GM19099 (cell line): ENCODE data around the gene GNB5.
A peak's percentile ranks its signal among the peaks of the same experiment; 100 is the strongest.

Experiments
- POLR2A ChIP-seq: IDR thresholded peaks from 3 replicates; pipeline ENCODE4 v1.6.1; 2011; ENCODE audit warnings: low read depth; ENCODE audit not compliant: insufficient read length; ENCODE audit errors: extremely low read depth

The GNB5 gene

GRCh38 chr15:52102463-52102862, 88.7 kb downstream of the GNB5 start:
- no peak for TF ChIP-seq POLR2A

GRCh38 chr15:52101542-52102323, 89.5 kb downstream of the GNB5 start:
- TF ChIP-seq POLR2A = no peak

DNA sequence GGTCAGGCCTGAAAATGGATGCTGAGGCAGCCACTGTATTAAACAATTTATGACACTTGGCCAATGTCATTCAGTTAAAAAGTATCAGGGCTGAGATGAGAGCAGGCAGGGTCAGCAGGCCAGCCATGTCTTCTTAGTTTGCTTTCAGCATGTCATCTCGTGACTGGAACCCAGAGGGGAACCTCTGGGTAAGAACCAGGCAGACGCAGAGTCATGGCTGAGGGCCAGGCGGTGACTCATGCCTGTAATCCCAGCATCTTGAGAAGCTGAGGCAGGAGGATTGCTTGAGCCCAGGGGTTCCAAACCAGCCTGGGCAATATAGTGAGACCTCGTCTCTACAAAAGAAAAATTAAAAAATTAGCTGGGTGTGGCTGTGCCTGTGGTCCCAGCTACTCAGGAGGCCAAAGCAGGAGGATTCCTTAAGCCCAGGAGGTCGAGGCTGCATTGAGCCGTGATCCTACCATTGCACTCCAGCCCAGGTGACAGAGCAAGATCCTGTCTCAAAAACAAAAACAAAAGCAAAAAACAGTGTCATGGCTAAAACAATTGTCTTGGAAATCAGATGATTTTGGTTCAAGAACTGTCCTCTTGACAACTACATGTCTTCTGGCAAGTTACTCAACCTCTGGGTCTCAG, 90.3 kb downstream of the GNB5 start:
- TF ChIP-seq POLR2A = peak; percentile 12

GRCh38 chr15:52099651-52100272, 91.4 kb downstream of the GNB5 start:
- TF ChIP-seq POLR2A = no peak

DNA sequence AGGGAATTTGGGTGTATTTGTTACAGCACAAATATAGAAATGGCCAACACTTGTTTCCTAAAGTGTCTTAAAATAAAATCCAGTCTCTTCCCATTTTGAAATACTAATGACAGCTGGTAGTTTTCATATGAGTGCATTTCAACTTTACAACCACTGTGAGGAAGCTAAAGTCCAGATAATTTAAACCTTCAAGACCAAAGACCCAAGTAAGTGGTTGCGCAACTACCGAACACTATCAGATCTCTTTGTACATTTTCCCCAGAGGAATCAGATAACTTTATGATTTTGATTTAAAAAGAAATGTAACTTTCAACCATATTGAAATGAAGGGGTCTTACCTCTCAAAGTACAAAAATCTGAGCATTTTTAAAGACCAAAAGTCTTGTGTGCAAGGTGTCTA, 92.9 kb downstream of the GNB5 start:
- TF ChIP-seq POLR2A = no peak

DNA sequence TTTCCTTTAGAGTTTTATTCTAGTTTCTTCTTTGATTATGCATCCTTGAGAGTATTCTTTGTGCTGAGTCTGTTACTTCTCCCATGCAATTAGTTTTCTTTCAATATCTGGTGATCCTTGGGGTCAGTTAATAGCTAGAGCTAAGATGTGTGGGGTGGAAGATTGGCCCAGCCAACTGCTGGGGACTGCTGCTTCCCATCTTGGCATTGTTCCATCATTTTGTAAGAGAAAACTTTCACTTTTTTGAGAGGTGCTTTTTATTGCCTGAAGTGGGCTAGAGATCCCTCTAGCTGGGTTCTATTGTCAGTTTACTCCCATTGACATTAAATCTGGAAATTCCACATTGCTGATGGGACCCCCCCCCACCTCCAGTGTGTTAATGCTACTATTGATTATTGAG, 94.0 kb downstream of the GNB5 start:
- TF ChIP-seq POLR2A = no peak

- no peak for TF ChIP-seq POLR2A
Observed at GRCh38 chr15:52095597-52096262, 95.5 kb downstream of the GNB5 start.

DNA sequence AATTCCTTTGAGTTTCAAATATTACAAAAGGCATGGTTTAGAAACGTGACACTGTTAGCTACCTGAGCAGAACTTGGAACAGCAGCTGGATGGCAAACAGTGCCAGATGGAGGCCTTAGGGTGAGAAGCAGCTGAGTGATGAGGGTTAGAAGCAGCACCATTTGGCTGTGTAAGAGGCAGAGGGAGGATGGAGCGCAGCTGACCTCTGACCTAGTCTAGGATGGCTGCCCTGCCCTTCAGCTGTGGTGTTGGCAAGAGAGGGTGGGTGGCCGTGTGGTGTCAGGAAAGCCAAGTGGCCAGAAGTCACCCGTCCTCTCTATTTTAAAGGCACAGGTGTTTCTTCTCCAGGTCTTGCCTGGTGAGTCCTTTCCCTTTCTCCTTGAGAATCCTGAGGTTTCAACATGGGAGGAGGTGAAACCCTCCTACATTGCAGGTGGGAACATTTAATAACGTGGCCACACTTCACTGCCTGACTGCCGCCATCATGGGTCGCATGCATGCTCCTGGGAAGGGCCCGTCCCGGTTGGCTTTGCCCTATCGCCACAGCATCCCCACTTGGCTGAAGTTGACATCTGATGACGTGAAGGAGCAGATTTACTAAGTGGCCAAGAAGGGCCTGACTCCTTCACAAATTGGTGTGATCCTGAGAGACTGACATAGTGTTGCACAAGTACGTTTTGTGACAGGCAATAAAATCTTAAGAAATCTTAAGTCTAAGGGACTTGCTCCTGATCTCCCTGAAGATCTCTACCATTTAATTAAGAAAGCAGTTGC, 96.2 kb downstream of the GNB5 start:
- no peak for TF ChIP-seq POLR2A

DNA sequence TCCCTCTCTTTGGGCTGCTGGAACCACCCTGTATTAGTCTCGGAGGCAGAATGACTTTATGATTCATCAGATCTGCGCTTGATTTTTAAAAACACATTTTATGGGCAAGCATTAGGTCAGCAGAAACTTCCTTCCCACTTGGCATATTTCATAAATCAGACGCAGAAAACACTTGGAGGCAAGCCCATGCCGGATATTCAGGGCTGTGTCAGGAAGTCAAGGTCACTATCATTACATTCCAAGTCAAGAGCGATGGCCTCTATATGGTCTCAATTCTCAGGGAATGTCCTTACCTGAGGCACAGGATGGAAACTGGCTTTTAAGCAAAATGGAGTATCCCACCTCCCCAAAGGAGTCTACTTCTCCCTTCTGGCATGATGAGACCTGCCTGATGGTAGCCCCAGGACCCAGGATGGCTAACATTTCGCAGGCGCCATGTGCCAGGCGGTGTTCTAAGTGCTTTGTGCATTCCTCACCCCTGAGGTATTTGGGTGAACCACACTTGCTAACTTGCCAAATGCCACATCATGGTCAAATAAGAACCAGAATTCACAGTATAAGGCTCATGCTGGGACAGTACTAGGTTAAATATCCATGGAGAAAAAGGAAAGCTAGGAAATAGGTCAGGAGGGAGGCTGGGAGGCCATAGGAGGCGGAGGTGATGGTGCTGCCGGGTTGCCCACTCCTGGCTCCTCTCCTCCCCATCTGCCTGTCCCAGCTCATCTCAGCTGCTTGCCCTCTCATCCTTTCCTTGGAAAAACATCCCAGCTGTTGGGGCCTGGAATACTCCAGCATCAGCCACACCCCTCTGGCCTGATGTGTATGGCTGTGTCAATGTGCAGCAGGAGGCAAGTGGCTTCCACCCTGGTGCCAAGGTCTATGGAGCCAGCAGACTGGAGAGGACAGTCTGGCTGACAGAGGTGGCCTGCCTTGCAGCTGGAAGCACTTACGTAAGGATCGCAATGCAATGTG, 97.4 kb downstream of the GNB5 start:
- no peak for TF ChIP-seq POLR2A

- no peak for TF ChIP-seq POLR2A
Observed at GRCh38 chr15:52093167-52093538, 98.0 kb downstream of the GNB5 start.

- no peak for TF ChIP-seq POLR2A
Observed at GRCh38 chr15:52090193-52090592, 101.0 kb downstream of the GNB5 start.

DNA sequence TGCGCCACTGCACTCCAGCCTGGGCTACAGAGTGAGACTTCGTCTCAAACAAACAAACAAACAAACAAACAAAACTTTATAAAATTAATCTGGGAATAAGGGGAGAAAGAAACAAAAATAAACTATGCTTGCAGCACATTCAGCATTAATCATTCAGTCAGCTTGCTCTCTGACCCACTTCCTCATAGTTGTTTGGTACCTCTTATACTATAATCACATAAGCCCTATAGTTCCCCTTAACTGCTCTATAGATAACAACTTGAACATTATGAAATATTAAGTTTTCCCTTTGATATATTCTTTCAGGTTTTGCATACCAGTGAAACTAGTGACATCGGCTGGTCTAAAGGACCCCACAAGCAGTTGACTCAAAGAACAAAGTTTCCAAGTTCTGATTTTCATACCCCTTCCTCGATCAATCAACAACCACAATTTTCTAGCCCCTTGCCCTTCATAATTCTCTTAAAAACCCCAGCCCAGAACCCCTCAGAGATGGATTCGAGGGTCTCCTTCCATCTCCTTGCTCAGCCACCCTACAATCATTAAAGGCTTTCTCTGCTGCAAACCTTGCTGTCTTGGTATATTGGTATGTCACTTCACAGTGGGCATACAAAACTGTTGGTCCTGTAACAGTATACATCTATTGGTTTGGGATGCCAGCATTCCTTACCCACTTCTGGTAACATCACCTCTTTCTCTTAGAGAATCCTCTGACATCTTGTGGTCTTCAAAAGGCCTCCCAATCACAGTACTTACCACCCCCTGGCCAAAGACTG, 105.0 kb downstream of the GNB5 start:
- TF ChIP-seq POLR2A = no peak

GRCh38 chr15:52085299-52085698, 105.9 kb downstream of the GNB5 start:
- no peak for TF ChIP-seq POLR2A
